Neural progenitor cell (in vitro differentiated cells): Measurements from ENCODE around the gene ITCH.

Experiments used
- CTCF ChIP-seq: fragments of 200-600 bp; sonication (generic); IDR thresholded peaks from 2 replicates; pipeline ENCODE4 v1.5.1; 2017; ENCODE audit warnings: antibody characterized with exemption, mild to moderate bottlenecking
- EZH2 ChIP-seq: fragments of 200-600 bp; sonication (generic); IDR thresholded peaks from 2 replicates; pipeline ENCODE4 v1.6.1; 2017; ENCODE audit warnings: antibody characterized with exemption, mild to moderate bottlenecking, moderate library complexity

- TF ChIP-seq CTCF (no peak), EZH2 (no peak)
These were observed 18.8 kb upstream of the ITCH start for GRCh38 chr20:34344238-34344637.
